DMS 273 (cell line): ENCODE measurements around the gene MRPL38.
A peak's percentile ranks its signal among the peaks of the same experiment; 100 is the strongest.
"Not testable (repeated sequence)": the region's sequence is repeated elsewhere in the genome, so short reads cannot be mapped to it uniquely, and the experiment has no call there.

Experiments used
- DNase-seq: peaks from one replicate; lab custom pipeline; 2025; ENCODE audit not compliant: unreplicated experiment; lab: John Stamatoyannopoulos, UW

The MRPL38 gene

GRCh38 chr17:75855310-75856061 is 49.2 kb downstream of the MRPL38 start, which contains the start of gene WBP2:
TSS of gene WBP2 (minus strand) at chr17:75855335. CDS start at chr17:75855297, 38 bp downstream.
- peak; percentile 100 for DNase-seq

GRCh38 chr17:75854881-75855309 is 49.8 kb downstream of the MRPL38 start:
- DNase-seq, result no peak

GRCh38 chr17:75854101-75854748 is 50.5 kb downstream of the MRPL38 start:
- no peak for DNase-seq

- DNase-seq, result no peak
These were observed 51.3 kb downstream of the MRPL38 start for GRCh38 chr17:75853433-75853832.

GRCh38 chr17:75851693-75851991 is 53.0 kb downstream of the MRPL38 start:
- DNase-seq, result not testable (repeated sequence)

- no peak for DNase-seq
These were observed 53.6 kb downstream of the MRPL38 start for GRCh38 chr17:75850928-75851692.

- DNase-seq, result no peak
These were observed 55.0 kb downstream of the MRPL38 start for GRCh38 chr17:75849724-75850123.

- peak; percentile 49 for DNase-seq
These were observed 55.4 kb downstream of the MRPL38 start for GRCh38 chr17:75849279-75849646.
